Stimulated activated naive CD8-positive, alpha-beta T cell treated with anti-CD3 and anti-CD28 coated beads, Interleukin-15, Interleukin-2, amounts not matched to agents 100 ng/mL and 50 ng/mL, for 24 hours (primary cell): ENCODE measurements around the gene ASIC2.

ENCODE experiments used
- H3K27ac Mint-ChIP-seq: one replicate; pipeline ENCODE4 v1.8.0; 2021; ENCODE audit warnings: mild to moderate bottlenecking, mixed read lengths
- H3K27me3 Mint-ChIP-seq: one replicate; pipeline ENCODE4 v1.8.0; 2021; ENCODE audit warnings: mixed read lengths
- H3K36me3 Mint-ChIP-seq: one replicate; pipeline ENCODE4 v1.8.0; 2021; ENCODE audit warnings: low read depth, mixed read lengths
- H3K4me1 Mint-ChIP-seq: one replicate; pipeline ENCODE4 v1.8.0; 2021; ENCODE audit warnings: low read depth, mixed read lengths
- H3K4me3 Mint-ChIP-seq: one replicate; pipeline ENCODE4 v1.8.0; 2021; ENCODE audit warnings: mild to moderate bottlenecking, mixed read lengths
- H3K9me3 Mint-ChIP-seq: one replicate; pipeline ENCODE4 v1.8.0; 2021; ENCODE audit warnings: mixed read lengths

The ASIC2 gene

GRCh38 chr17:33196883-33197282 lies 96.2 kb downstream of the ASIC2 start:
- Mint-ChIP-seq H3K27ac (no peak overlapping the region), H3K4me1 (no peaks in the 10 kb centered on the region), H3K27me3 (peaks cover 10% of the 10 kb centered on the region), H3K36me3 (no peaks in the 10 kb centered on the region), H3K9me3 (no peaks in the 10 kb centered on the region), H3K4me3 (no peak overlapping the region)

- H3K4me1 Mint-ChIP-seq: no peaks in the 10 kb centered on the region
Measured at GRCh38 chr17:33192951-33193911, 99.9 kb downstream of the ASIC2 start.

GRCh38 chr17:33183487-33184026 lies 109.5 kb downstream of the ASIC2 start:
- Mint-ChIP-seq H3K27ac (no peak overlapping the region), H3K4me3 (no peak overlapping the region), H3K4me1 (no peaks in the 10 kb centered on the region), H3K36me3 (no peaks in the 10 kb centered on the region), H3K27me3 (peaks cover 23% of the 10 kb centered on the region), H3K9me3 (no peaks in the 10 kb centered on the region)

More at GRCh38 chr17:33192951-33193911, 99.9 kb downstream of the ASIC2 start:
- Mint-ChIP-seq H3K9me3 (no peaks in the 10 kb centered on the region), H3K27me3 (peaks cover 23% of the 10 kb centered on the region), H3K36me3 (no peaks in the 10 kb centered on the region), H3K27ac (no peak overlapping the region), H3K4me3 (no peak overlapping the region)

GRCh38 chr17:33179151-33179550 lies 113.9 kb downstream of the ASIC2 start:
- no peaks in the 10 kb centered on the region for H3K36me3 Mint-ChIP-seq
- peaks cover 17% of the 10 kb centered on the region for H3K27me3 Mint-ChIP-seq
- H3K27ac Mint-ChIP-seq: no peak overlapping the region
- H3K9me3 Mint-ChIP-seq: no peaks in the 10 kb centered on the region
- no peak overlapping the region for H3K4me3 Mint-ChIP-seq
- H3K4me1 Mint-ChIP-seq: no peaks in the 10 kb centered on the region

GRCh38 chr17:33178681-33179080 lies 114.4 kb downstream of the ASIC2 start:
- H3K4me3 Mint-ChIP-seq: no peak overlapping the region
- no peaks in the 10 kb centered on the region for H3K36me3 Mint-ChIP-seq
- H3K4me1 Mint-ChIP-seq: no peaks in the 10 kb centered on the region
- H3K9me3 Mint-ChIP-seq: no peaks in the 10 kb centered on the region
- H3K27me3 Mint-ChIP-seq: peaks cover 17% of the 10 kb centered on the region
- H3K27ac Mint-ChIP-seq: no peak overlapping the region

GRCh38 chr17:33175562-33175961 lies 117.5 kb downstream of the ASIC2 start:
- peaks cover 17% of the 10 kb centered on the region for H3K27me3 Mint-ChIP-seq
- H3K4me3 Mint-ChIP-seq: no peak overlapping the region
- no peaks in the 10 kb centered on the region for H3K36me3 Mint-ChIP-seq
- H3K27ac Mint-ChIP-seq: no peak overlapping the region
- H3K4me1 Mint-ChIP-seq: no peaks in the 10 kb centered on the region
- H3K9me3 Mint-ChIP-seq: no peaks in the 10 kb centered on the region

GRCh38 chr17:33171931-33172330 lies 121.2 kb downstream of the ASIC2 start:
- Mint-ChIP-seq H3K36me3 (no peaks in the 10 kb centered on the region), H3K4me3 (no peak overlapping the region), H3K27ac (no peak overlapping the region), H3K4me1 (no peaks in the 10 kb centered on the region), H3K27me3 (peaks cover 20% of the 10 kb centered on the region), H3K9me3 (no peaks in the 10 kb centered on the region)

GRCh38 chr17:33169580-33170285 lies 123.4 kb downstream of the ASIC2 start:
- Mint-ChIP-seq H3K27me3 (peaks cover 7% of the 10 kb centered on the region), H3K27ac (no peak overlapping the region), H3K36me3 (no peaks in the 10 kb centered on the region), H3K9me3 (no peaks in the 10 kb centered on the region), H3K4me3 (no peak overlapping the region), H3K4me1 (no peaks in the 10 kb centered on the region)

- H3K4me3 Mint-ChIP-seq: no peak overlapping the region
- H3K36me3 Mint-ChIP-seq: no peaks in the 10 kb centered on the region
- no peak overlapping the region for H3K27ac Mint-ChIP-seq
- H3K4me1 Mint-ChIP-seq: no peaks in the 10 kb centered on the region
- peaks cover 7% of the 10 kb centered on the region for H3K27me3 Mint-ChIP-seq
- no peaks in the 10 kb centered on the region for H3K9me3 Mint-ChIP-seq
Measured at GRCh38 chr17:33167736-33168135, 125.4 kb downstream of the ASIC2 start.

GRCh38 chr17:33166472-33166871 lies 126.6 kb downstream of the ASIC2 start:
- Mint-ChIP-seq H3K36me3 (no peaks in the 10 kb centered on the region), H3K9me3 (no peaks in the 10 kb centered on the region), H3K4me3 (no peak overlapping the region), H3K4me1 (no peaks in the 10 kb centered on the region), H3K27me3 (peaks cover 7% of the 10 kb centered on the region), H3K27ac (no peak overlapping the region)

- H3K27me3 Mint-ChIP-seq: peaks cover 10% of the 10 kb centered on the region
Measured at GRCh38 chr17:33164169-33164881, 128.8 kb downstream of the ASIC2 start.

GRCh38 chr17:33163533-33164168 lies 129.4 kb downstream of the ASIC2 start:
- Mint-ChIP-seq H3K27me3 (peaks cover 10% of the 10 kb centered on the region), H3K4me1 (no peaks in the 10 kb centered on the region), H3K27ac (no peak overlapping the region), H3K36me3 (no peaks in the 10 kb centered on the region), H3K4me3 (no peak overlapping the region), H3K9me3 (no peaks in the 10 kb centered on the region)

More at GRCh38 chr17:33164169-33164881, 128.8 kb downstream of the ASIC2 start:
- no peak overlapping the region for H3K4me3 Mint-ChIP-seq
- no peaks in the 10 kb centered on the region for H3K9me3 Mint-ChIP-seq
- no peak overlapping the region for H3K27ac Mint-ChIP-seq
- no peaks in the 10 kb centered on the region for H3K4me1 Mint-ChIP-seq
- no peaks in the 10 kb centered on the region for H3K36me3 Mint-ChIP-seq

- Mint-ChIP-seq H3K4me3 (no peak overlapping the region), H3K4me1 (no peaks in the 10 kb centered on the region), H3K27me3 (peaks cover 15% of the 10 kb centered on the region), H3K27ac (no peak overlapping the region), H3K36me3 (no peaks in the 10 kb centered on the region), H3K9me3 (peaks cover 3% of the 10 kb centered on the region)
Measured at GRCh38 chr17:33154869-33155455, 138.1 kb downstream of the ASIC2 start.

- H3K36me3 Mint-ChIP-seq: no peaks in the 10 kb centered on the region
- no peak overlapping the region for H3K27ac Mint-ChIP-seq
- H3K4me1 Mint-ChIP-seq: no peaks in the 10 kb centered on the region
- no peaks in the 10 kb centered on the region for H3K9me3 Mint-ChIP-seq
- peaks cover 11% of the 10 kb centered on the region for H3K27me3 Mint-ChIP-seq
- no peak overlapping the region for H3K4me3 Mint-ChIP-seq
Measured at GRCh38 chr17:33152783-33153182, 140.3 kb downstream of the ASIC2 start.
